ENCODE measurements around the gene AUTS2. TPM values are rescaled to one million over a fixed set of nuclear protein-coding genes. Genes with fewer than 3 reads are reported as not detected.

AUTS2 gene
- total RNA-seq, 1 experiment from 2014 or later: 50.0 TPM

DNA sequence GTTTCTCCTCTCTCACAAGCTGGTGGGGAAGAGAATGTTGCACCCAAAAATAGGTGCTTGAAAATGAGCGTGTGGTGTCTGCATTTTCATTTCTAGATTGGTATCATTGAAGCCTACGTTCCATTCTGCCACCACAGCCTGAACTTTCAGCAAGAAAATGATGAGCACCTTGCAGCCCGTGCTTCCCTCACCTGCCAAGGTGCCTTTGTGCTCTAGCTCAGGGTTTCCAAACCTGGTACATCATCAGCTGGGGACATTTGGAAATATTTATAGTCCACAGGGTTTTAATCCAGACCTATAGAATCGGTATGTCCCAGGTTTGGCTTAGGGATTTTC, 701.2 kb downstream of the AUTS2 start (continued):
- TF ChIP-seq, protein P1, sequence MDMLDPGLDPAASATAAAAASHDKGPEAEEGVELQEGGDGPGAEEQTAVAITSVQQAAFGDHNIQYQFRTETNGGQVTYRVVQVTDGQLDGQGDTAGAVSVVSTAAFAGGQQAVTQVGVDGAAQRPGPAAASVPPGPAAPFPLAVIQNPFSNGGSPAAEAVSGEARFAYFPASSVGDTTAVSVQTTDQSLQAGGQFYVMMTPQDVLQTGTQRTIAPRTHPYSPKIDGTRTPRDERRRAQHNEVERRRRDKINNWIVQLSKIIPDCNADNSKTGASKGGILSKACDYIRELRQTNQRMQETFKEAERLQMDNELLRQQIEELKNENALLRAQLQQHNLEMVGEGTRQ (CRISPR knock-in tag; IDR thresholded peaks at IDR 0.05): no peak
- TF ChIP-seq, protein P2, sequence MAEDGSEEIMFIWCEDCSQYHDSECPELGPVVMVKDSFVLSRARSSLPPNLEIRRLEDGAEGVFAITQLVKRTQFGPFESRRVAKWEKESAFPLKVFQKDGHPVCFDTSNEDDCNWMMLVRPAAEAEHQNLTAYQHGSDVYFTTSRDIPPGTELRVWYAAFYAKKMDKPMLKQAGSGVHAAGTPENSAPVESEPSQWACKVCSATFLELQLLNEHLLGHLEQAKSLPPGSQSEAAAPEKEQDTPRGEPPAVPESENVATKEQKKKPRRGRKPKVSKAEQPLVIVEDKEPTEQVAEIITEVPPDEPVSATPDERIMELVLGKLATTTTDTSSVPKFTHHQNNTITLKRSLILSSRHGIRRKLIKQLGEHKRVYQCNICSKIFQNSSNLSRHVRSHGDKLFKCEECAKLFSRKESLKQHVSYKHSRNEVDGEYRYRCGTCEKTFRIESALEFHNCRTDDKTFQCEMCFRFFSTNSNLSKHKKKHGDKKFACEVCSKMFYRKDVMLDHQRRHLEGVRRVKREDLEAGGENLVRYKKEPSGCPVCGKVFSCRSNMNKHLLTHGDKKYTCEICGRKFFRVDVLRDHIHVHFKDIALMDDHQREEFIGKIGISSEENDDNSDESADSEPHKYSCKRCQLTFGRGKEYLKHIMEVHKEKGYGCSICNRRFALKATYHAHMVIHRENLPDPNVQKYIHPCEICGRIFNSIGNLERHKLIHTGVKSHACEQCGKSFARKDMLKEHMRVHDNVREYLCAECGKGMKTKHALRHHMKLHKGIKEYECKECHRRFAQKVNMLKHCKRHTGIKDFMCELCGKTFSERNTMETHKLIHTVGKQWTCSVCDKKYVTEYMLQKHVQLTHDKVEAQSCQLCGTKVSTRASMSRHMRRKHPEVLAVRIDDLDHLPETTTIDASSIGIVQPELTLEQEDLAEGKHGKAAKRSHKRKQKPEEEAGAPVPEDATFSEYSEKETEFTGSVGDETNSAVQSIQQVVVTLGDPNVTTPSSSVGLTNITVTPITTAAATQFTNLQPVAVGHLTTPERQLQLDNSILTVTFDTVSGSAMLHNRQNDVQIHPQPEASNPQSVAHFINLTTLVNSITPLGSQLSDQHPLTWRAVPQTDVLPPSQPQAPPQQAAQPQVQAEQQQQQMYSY (CRISPR knock-in tag; IDR thresholded peaks at IDR 0.05): no peak
- TF ChIP-seq EMX1 (CRISPR knock-in tag; IDR thresholded peaks at IDR 0.05) (no peak), HMGA2 (CRISPR knock-in tag; IDR thresholded peaks at IDR 0.05) (no peak), MYBL2 (CRISPR knock-in tag; IDR thresholded peaks at IDR 0.05) (no peak)

DNA sequence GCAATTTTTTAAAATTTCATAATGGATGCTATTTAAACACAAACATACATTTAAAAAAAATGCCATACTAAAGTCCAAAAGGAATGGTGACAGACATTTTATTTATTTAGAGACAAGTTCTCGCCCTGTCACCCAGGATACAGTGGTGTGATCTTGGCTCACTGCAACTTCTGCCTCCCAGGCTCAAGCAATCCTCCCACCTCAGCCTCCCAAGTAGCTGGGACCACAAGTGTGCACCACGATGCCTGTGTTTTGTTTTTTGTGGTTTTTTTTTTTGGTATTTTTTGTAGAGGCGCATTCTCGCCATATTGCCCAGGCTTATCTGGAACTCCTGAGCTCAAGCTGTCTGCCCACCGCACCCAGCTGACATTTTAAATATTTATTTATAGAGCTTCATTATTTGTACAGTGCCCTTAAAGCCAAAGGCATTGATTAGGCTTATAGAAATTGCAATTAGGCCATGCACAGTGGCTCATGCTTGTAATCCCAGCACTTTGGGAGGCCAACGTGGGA, 703.5 kb downstream of the AUTS2 start:
- H3K4me3 Mint-ChIP-seq: no peak overlapping the region
- ChIA-PET CTCF (no interaction called here), POLR2A (no interaction called here)
- no peak overlapping the region for H3K27ac Mint-ChIP-seq
- no peak for ATAC-seq
- no peaks in the 10 kb centered on the region for H3K4me1 Mint-ChIP-seq
- H3K27me3 Mint-ChIP-seq (ENCODE audit: low read depth): peaks cover 4% of the 10 kb centered on the region; the same call in 1 of the 2 replicates
- no peak for DNase-seq (ENCODE audit: low spot score)
- H3K9me3 Mint-ChIP-seq: no peaks in the 10 kb centered on the region
- H3K36me3 Mint-ChIP-seq: no peaks in the 10 kb centered on the region
- TF ChIP-seq, protein P3, sequence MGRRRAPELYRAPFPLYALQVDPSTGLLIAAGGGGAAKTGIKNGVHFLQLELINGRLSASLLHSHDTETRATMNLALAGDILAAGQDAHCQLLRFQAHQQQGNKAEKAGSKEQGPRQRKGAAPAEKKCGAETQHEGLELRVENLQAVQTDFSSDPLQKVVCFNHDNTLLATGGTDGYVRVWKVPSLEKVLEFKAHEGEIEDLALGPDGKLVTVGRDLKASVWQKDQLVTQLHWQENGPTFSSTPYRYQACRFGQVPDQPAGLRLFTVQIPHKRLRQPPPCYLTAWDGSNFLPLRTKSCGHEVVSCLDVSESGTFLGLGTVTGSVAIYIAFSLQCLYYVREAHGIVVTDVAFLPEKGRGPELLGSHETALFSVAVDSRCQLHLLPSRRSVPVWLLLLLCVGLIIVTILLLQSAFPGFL (CRISPR knock-in tag; IDR thresholded peaks at IDR 0.05; ENCODE audit: borderline replicate concordance): no peak
- TF ChIP-seq, protein P4, sequence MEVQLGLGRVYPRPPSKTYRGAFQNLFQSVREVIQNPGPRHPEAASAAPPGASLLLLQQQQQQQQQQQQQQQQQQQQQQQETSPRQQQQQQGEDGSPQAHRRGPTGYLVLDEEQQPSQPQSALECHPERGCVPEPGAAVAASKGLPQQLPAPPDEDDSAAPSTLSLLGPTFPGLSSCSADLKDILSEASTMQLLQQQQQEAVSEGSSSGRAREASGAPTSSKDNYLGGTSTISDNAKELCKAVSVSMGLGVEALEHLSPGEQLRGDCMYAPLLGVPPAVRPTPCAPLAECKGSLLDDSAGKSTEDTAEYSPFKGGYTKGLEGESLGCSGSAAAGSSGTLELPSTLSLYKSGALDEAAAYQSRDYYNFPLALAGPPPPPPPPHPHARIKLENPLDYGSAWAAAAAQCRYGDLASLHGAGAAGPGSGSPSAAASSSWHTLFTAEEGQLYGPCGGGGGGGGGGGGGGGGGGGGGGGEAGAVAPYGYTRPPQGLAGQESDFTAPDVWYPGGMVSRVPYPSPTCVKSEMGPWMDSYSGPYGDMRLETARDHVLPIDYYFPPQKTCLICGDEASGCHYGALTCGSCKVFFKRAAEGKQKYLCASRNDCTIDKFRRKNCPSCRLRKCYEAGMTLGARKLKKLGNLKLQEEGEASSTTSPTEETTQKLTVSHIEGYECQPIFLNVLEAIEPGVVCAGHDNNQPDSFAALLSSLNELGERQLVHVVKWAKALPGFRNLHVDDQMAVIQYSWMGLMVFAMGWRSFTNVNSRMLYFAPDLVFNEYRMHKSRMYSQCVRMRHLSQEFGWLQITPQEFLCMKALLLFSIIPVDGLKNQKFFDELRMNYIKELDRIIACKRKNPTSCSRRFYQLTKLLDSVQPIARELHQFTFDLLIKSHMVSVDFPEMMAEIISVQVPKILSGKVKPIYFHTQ (CRISPR knock-in tag; IDR thresholded peaks at IDR 0.05): no peak
- TF ChIP-seq, protein P5, sequence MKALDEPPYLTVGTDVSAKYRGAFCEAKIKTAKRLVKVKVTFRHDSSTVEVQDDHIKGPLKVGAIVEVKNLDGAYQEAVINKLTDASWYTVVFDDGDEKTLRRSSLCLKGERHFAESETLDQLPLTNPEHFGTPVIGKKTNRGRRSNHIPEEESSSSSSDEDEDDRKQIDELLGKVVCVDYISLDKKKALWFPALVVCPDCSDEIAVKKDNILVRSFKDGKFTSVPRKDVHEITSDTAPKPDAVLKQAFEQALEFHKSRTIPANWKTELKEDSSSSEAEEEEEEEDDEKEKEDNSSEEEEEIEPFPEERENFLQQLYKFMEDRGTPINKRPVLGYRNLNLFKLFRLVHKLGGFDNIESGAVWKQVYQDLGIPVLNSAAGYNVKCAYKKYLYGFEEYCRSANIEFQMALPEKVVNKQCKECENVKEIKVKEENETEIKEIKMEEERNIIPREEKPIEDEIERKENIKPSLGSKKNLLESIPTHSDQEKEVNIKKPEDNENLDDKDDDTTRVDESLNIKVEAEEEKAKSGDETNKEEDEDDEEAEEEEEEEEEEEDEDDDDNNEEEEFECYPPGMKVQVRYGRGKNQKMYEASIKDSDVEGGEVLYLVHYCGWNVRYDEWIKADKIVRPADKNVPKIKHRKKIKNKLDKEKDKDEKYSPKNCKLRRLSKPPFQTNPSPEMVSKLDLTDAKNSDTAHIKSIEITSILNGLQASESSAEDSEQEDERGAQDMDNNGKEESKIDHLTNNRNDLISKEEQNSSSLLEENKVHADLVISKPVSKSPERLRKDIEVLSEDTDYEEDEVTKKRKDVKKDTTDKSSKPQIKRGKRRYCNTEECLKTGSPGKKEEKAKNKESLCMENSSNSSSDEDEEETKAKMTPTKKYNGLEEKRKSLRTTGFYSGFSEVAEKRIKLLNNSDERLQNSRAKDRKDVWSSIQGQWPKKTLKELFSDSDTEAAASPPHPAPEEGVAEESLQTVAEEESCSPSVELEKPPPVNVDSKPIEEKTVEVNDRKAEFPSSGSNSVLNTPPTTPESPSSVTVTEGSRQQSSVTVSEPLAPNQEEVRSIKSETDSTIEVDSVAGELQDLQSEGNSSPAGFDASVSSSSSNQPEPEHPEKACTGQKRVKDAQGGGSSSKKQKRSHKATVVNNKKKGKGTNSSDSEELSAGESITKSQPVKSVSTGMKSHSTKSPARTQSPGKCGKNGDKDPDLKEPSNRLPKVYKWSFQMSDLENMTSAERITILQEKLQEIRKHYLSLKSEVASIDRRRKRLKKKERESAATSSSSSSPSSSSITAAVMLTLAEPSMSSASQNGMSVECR (CRISPR knock-in tag; IDR thresholded peaks at IDR 0.05; ENCODE audit: borderline replicate concordance): no peak

DNA sequence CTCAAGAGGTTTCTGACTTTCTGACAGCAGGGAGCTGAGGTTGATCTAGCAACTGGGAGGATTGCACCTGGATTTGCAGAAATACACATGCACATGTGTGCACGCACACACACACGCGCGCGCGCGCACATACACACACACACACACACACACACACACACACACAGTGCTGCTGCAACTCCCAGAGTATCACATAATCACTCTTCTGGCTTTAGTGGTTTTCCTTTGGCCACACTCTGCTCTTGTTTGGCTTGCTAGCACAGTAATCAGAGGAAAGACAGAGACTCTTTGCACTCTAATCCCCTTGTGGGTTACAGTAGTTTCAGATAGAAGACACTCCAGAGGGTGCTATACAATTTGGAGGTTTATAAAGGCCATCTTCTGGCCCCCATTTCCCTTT, 705.0 kb downstream of the AUTS2 start:
- Mint-ChIP-seq H3K27ac (no peak overlapping the region), H3K9me3 (no peaks in the 10 kb centered on the region), H3K27me3 (ENCODE audit: low read depth) (peaks cover 4% of the 10 kb centered on the region; the same call in 1 of the 2 replicates), H3K36me3 (no peaks in the 10 kb centered on the region), H3K4me1 (no peaks in the 10 kb centered on the region), H3K4me3 (no peak overlapping the region)
- ChIA-PET CTCF (interaction anchor here (0.7 kb wide), 1 partner anchor 187 kb away, joined by 5 read pairs; no protein-coding TSS in a partner anchor), POLR2A (no interaction called here)
- ATAC-seq: no peak
- no peak for DNase-seq (ENCODE audit: low spot score)
- no peak for TF ChIP-seq OVOL2 (CRISPR knock-in tag; IDR thresholded peaks at IDR 0.05; ENCODE audit: borderline replicate concordance)
- TF ChIP-seq, protein P6, sequence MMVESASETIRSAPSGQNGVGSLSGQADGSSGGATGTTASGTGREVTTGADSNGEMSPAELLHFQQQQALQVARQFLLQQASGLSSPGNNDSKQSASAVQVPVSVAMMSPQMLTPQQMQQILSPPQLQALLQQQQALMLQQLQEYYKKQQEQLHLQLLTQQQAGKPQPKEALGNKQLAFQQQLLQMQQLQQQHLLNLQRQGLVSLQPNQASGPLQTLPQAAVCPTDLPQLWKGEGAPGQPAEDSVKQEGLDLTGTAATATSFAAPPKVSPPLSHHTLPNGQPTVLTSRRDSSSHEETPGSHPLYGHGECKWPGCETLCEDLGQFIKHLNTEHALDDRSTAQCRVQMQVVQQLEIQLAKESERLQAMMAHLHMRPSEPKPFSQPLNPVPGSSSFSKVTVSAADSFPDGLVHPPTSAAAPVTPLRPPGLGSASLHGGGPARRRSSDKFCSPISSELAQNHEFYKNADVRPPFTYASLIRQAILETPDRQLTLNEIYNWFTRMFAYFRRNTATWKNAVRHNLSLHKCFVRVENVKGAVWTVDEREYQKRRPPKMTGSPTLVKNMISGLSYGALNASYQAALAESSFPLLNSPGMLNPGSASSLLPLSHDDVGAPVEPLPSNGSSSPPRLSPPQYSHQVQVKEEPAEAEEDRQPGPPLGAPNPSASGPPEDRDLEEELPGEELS (CRISPR knock-in tag; IDR thresholded peaks at IDR 0.05): no peak
- TF ChIP-seq, protein P7, sequence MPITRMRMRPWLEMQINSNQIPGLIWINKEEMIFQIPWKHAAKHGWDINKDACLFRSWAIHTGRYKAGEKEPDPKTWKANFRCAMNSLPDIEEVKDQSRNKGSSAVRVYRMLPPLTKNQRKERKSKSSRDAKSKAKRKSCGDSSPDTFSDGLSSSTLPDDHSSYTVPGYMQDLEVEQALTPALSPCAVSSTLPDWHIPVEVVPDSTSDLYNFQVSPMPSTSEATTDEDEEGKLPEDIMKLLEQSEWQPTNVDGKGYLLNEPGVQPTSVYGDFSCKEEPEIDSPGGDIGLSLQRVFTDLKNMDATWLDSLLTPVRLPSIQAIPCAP (CRISPR knock-in tag; IDR thresholded peaks at IDR 0.05): no peak
- TF ChIP-seq, protein P8, sequence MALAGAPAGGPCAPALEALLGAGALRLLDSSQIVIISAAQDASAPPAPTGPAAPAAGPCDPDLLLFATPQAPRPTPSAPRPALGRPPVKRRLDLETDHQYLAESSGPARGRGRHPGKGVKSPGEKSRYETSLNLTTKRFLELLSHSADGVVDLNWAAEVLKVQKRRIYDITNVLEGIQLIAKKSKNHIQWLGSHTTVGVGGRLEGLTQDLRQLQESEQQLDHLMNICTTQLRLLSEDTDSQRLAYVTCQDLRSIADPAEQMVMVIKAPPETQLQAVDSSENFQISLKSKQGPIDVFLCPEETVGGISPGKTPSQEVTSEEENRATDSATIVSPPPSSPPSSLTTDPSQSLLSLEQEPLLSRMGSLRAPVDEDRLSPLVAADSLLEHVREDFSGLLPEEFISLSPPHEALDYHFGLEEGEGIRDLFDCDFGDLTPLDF (CRISPR knock-in tag; IDR thresholded peaks at IDR 0.05): no peak
- TF ChIP-seq ZNF423 (CRISPR knock-in tag; IDR thresholded peaks at IDR 0.05): no peak
